GM12875 (cell line): ENCODE results near the gene CACNA2D1.

Experiments
- H3K4me3 ChIP-seq: one replicate; pipeline ENCODE4 v1.5.1; 2011; ENCODE audit warnings: low read depth, low read length, control low read depth
- TF ChIP-seq, protein P1 (sequence below): IDR thresholded peaks from 2 replicates; pipeline ENCODE4 v1.5.1; 2011; ENCODE audit warnings: low read depth, mild to moderate bottlenecking, control low read depth, inconsistent platforms, low read length, moderate library complexity, borderline replicate concordance; ENCODE audit not compliant: insufficient read depth

Gene CACNA2D1

GRCh38 chr7:82162289-82162688, 281.3 kb downstream of the CACNA2D1 start:
- no peak overlapping the region for H3K4me3 ChIP-seq
- TF ChIP-seq, protein P1, sequence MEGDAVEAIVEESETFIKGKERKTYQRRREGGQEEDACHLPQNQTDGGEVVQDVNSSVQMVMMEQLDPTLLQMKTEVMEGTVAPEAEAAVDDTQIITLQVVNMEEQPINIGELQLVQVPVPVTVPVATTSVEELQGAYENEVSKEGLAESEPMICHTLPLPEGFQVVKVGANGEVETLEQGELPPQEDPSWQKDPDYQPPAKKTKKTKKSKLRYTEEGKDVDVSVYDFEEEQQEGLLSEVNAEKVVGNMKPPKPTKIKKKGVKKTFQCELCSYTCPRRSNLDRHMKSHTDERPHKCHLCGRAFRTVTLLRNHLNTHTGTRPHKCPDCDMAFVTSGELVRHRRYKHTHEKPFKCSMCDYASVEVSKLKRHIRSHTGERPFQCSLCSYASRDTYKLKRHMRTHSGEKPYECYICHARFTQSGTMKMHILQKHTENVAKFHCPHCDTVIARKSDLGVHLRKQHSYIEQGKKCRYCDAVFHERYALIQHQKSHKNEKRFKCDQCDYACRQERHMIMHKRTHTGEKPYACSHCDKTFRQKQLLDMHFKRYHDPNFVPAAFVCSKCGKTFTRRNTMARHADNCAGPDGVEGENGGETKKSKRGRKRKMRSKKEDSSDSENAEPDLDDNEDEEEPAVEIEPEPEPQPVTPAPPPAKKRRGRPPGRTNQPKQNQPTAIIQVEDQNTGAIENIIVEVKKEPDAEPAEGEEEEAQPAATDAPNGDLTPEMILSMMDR: no peak

DNA sequence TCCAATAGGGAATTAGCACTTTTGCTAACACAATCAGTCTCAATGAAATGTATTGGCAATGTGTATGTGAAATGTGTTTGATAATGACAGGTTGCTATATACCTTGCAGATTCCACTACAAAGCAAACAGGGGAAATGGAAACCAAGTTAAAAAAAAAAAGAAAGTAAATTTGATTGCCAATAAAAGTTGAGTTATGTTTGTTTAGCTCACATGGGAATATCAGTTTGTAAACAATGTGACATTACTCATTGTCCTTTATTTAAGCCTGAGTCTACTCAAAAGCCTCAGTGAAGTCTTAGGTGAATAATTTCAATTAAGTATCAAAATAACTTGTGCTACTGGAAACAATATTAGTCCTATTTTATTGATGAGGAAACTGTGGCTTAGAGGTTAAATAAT, 285.2 kb downstream of the CACNA2D1 start:
- no peak overlapping the region for H3K4me3 ChIP-seq
- TF ChIP-seq, protein P1: no peak

DNA sequence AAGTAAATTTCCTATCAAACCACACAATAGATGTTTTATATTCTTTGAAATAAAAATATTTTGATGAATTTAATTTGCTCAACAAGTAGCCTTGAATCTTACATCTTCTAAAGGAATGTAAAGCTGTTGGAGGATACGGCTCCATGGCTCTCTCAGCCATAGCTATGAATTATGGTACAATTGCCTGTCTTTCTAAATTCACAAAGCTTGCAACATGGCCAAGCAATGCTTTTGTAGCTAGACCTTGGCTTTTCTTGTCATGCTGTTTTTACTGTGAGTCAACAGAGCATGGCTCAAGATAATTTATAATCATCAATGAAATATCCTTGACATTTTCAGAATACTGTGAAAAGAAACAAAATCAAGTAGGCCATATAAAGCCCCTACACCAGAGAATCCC, 286.7 kb downstream of the CACNA2D1 start:
- TF ChIP-seq, protein P1: no peak

DNA sequence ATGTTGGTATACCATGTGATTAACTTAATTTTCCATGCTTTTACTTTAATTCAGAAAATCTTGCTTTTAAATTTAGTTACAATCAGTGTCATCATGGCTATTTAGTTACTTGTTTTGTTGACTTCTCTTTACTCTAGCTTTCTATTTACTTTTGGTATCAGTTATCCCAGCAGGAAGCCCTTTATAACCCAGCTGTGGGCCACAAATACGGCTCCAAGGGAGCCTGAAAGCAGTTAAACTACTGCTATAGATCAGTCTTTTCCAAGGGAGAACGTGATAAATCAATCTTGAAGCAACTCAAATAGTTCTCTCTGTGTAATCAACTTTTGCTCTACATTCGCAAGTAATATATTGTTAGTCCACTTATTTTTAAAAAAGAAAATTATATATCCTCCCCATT, 287.4 kb downstream of the CACNA2D1 start:
- H3K4me3 ChIP-seq: no peak overlapping the region
- TF ChIP-seq, protein P1: no peak

More for the DNA sequence above, 286.7 kb downstream of the CACNA2D1 start:
- no peak overlapping the region for H3K4me3 ChIP-seq

DNA sequence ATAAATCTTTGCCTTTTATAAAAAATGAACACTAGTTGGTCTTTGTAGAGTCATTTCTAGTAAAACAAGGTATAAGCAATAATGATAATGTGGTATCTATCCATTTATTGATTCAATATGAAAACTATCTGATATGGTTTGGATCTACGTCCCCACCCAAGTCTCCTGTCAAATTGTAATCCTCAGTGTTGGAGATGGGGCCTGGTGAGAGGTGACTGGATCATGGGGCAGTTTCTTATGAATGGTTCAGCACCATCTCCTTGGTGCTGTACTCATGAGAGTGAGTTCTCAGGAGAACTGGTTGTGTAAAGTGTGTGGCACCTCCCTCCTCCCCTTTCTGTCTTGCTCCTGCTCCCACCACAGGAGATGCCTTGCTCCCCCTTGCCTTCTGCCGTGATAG, 288.8 kb downstream of the CACNA2D1 start:
- no peak overlapping the region for H3K4me3 ChIP-seq
- TF ChIP-seq, protein P1: no peak

- TF ChIP-seq, protein P1: no peak
- H3K4me3 ChIP-seq: no peak overlapping the region
Observed at GRCh38 chr7:82153776-82154175, 289.8 kb downstream of the CACNA2D1 start.

DNA sequence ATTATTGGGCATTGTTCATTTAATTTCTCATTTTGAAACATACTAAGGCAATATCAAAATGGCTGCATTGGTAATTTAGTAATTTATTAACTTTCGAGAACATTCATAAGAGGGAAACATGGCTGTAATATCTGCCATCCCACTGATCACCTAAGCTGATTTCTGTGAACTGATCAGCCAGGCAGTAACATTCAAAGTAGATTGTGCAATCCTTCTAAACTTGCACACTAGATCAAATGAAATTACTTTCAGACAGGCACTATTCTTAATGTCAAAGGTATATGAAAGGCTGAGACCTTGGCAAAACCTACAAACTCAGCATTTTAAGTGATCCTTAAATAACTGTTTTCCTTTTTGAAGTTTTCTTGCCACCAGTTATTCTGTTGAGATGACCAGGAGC, 290.7 kb downstream of the CACNA2D1 start:
- TF ChIP-seq, protein P1: no peak
- H3K4me3 ChIP-seq: no peak overlapping the region
